Measurements from ENCODE around the gene MEPCE.

DNA sequence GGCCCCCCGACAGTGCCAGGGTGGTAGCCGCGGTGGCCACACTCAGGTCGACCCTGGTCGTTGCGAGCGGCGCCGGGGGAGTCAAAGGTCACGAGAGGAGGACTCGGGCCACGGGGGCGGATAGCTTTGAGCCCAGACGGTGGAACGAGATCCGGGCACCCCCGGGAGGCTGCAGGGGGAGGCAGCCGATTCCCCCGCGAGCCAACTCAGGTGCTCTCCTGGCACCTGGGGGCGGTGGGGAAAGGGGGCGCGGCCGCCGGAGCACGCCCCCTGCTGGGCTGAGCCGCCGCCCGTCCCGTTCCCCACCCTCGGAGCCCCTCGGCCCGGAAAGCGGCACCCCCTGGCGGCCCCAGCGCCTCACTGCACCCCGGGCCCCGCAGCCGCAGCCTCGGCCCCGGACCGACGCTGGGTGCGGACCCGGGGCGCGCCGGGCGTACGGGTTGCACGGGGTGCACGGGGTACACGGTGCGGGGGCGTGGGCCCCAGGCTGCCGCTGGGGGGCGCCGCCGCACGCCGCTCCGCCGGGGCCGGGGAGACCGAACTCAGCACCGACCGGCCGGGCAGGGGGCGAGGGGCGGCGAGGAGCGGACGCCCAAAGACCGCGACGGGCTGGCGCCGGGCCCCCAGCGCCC lies 53.6 kb downstream of the MEPCE start:
- TF ChIP-seq, protein P1, sequence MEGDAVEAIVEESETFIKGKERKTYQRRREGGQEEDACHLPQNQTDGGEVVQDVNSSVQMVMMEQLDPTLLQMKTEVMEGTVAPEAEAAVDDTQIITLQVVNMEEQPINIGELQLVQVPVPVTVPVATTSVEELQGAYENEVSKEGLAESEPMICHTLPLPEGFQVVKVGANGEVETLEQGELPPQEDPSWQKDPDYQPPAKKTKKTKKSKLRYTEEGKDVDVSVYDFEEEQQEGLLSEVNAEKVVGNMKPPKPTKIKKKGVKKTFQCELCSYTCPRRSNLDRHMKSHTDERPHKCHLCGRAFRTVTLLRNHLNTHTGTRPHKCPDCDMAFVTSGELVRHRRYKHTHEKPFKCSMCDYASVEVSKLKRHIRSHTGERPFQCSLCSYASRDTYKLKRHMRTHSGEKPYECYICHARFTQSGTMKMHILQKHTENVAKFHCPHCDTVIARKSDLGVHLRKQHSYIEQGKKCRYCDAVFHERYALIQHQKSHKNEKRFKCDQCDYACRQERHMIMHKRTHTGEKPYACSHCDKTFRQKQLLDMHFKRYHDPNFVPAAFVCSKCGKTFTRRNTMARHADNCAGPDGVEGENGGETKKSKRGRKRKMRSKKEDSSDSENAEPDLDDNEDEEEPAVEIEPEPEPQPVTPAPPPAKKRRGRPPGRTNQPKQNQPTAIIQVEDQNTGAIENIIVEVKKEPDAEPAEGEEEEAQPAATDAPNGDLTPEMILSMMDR (IDR thresholded peaks at IDR 0.05; ENCODE audit: low read depth, low read length, poor library complexity, severe bottlenecking) = peak; percentile 99
- no peak for TF ChIP-seq EZH2phosphoT487 (IDR thresholded peaks at IDR 0.05; ENCODE audit: borderline replicate concordance, low read length)

Data from DOHH2 (cell line).